ENCODE data around the gene CDS2.

Gene CDS2

GRCh38 chr20:5141615-5142014, 14.8 kb downstream of the CDS2 start:
- H3K27me3 ChIP-seq (replicated peaks in 2 of 5; ENCODE audit: control insufficient read depth in 4 of 5, insufficient read depth in 5 of 5, low read length in 4 of 5) = no peaks in the 10 kb centered on the region
- ChIA-PET CTCF (interaction anchor here (1.3 to 1.9 kb wide), 3 partner anchors 13 to 51 kb away, joined by 3 to 9 read pairs (median 6); no protein-coding TSS in a partner anchor), POLR2A (no interaction called here)
- H3K4me3 ChIP-seq (ENCODE audit: control insufficient read depth in 1 of 7, extremely low read depth in 1 of 7, insufficient read depth in 4 of 7, low read depth in 2 of 7, low read length in 6 of 7) = no peak overlapping the region
- no peaks in the 10 kb centered on the region for H3K36me3 ChIP-seq (ENCODE audit: control insufficient read depth in 4 of 4, insufficient read depth in 4 of 4, low read length in 3 of 4)
- no peaks in the 10 kb centered on the region for H3K9me3 ChIP-seq (ENCODE audit: control extremely low read depth in 1 of 5, control insufficient read depth in 4 of 5, insufficient read depth in 2 of 5, low read depth in 1 of 5, low read length in 4 of 5)
- WGBS (ENCODE audit: insufficient coverage) = 100% methylated on average over 1 of the region's 2 CpGs
- H3K4me1 ChIP-seq (ENCODE audit: control extremely low read depth in 1 of 4, control insufficient read depth in 4 of 4, insufficient read depth in 4 of 4, low read length in 3 of 4) = peaks cover 0 to 25% (median 8%) of the 10 kb centered on the region in 4 experiments
- DNase-seq = no peak
- no peak overlapping the region for H3K27ac ChIP-seq (ENCODE audit: insufficient read depth in 1 of 2, low read depth in 1 of 2, low read length in 2 of 2, poor library complexity in 1 of 2, severe bottlenecking in 2 of 2)

GRCh38 chr20:5143851-5144250, 17.0 kb downstream of the CDS2 start:
- Histone ChIP-seq H3K4me3 (ENCODE audit: control insufficient read depth in 1 of 7, extremely low read depth in 1 of 7, insufficient read depth in 4 of 7, low read depth in 2 of 7, low read length in 6 of 7) (no peak overlapping the region), H3K4me1 (ENCODE audit: control extremely low read depth in 1 of 4, control insufficient read depth in 4 of 4, insufficient read depth in 4 of 4, low read length in 3 of 4) (peaks cover 5 to 36% (median 15%) of the 10 kb centered on the region in 4 experiments), H3K27me3 (replicated peaks in 2 of 5; ENCODE audit: control insufficient read depth in 4 of 5, insufficient read depth in 5 of 5, low read length in 4 of 5) (no peaks in the 10 kb centered on the region), H3K27ac (ENCODE audit: insufficient read depth in 1 of 2, low read depth in 1 of 2, low read length in 2 of 2, poor library complexity in 1 of 2, severe bottlenecking in 2 of 2) (no peak overlapping the region), H3K36me3 (ENCODE audit: control insufficient read depth in 4 of 4, insufficient read depth in 4 of 4, low read length in 3 of 4) (no peaks in the 10 kb centered on the region), H3K9me3 (ENCODE audit: control extremely low read depth in 1 of 5, control insufficient read depth in 4 of 5, insufficient read depth in 2 of 5, low read depth in 1 of 5, low read length in 4 of 5) (no peaks in the 10 kb centered on the region)
- 100% methylated on average over 2 of the region's 5 CpGs for WGBS (ENCODE audit: insufficient coverage)
- DNase-seq = no peak
- POLR2A ChIA-PET = no interaction called here
- CTCF ChIA-PET = interaction anchor here (1.5 kb wide), 1 partner anchor 14 kb away, joined by 4 read pairs; no protein-coding TSS in a partner anchor

GRCh38 chr20:5145365-5146098, 18.7 kb downstream of the CDS2 start:
- Histone ChIP-seq H3K27me3 (replicated peaks in 2 of 5; ENCODE audit: control insufficient read depth in 4 of 5, insufficient read depth in 5 of 5, low read length in 4 of 5) (no peaks in the 10 kb centered on the region), H3K4me3 (ENCODE audit: control insufficient read depth in 1 of 7, extremely low read depth in 1 of 7, insufficient read depth in 4 of 7, low read depth in 2 of 7, low read length in 6 of 7) (no peak overlapping the region), H3K27ac (ENCODE audit: insufficient read depth in 1 of 2, low read depth in 1 of 2, low read length in 2 of 2, poor library complexity in 1 of 2, severe bottlenecking in 2 of 2) (no peak overlapping the region), H3K4me1 (ENCODE audit: control extremely low read depth in 1 of 4, control insufficient read depth in 4 of 4, insufficient read depth in 4 of 4, low read length in 3 of 4) (peaks cover 5 to 40% (median 16%) of the 10 kb centered on the region in 4 experiments), H3K9me3 (ENCODE audit: control extremely low read depth in 1 of 5, control insufficient read depth in 4 of 5, insufficient read depth in 2 of 5, low read depth in 1 of 5, low read length in 4 of 5) (no peaks in the 10 kb centered on the region), H3K36me3 (ENCODE audit: control insufficient read depth in 4 of 4, insufficient read depth in 4 of 4, low read length in 3 of 4) (no peaks in the 10 kb centered on the region)
- ChIA-PET POLR2A (no interaction called here), CTCF (interaction anchor here (0.8 to 2.1 kb wide), 5 partner anchors 10 to 47 kb away, joined by 3 to 5 read pairs (median 4); partner anchors contain the start of gene CDS2)
- WGBS (ENCODE audit: insufficient coverage) = 89% methylated on average over 3 of the region's 5 CpGs
- no peak for DNase-seq

- no peak for DNase-seq
- H3K27ac ChIP-seq (ENCODE audit: insufficient read depth in 1 of 2, low read depth in 1 of 2, low read length in 2 of 2, poor library complexity in 1 of 2, severe bottlenecking in 2 of 2) = no peak overlapping the region
- CTCF ChIA-PET = interaction anchor here (1.1 to 2.1 kb wide), 4 partner anchors 11 to 46 kb away, joined by 3 to 5 read pairs (median 4); partner anchors contain the start of gene CDS2
- WGBS (ENCODE audit: insufficient coverage) = 92% methylated on average over 3 of the region's 6 CpGs
- no peak overlapping the region for H3K4me3 ChIP-seq (ENCODE audit: control insufficient read depth in 1 of 7, extremely low read depth in 1 of 7, insufficient read depth in 4 of 7, low read depth in 2 of 7, low read length in 6 of 7)
- no peaks in the 10 kb centered on the region for H3K36me3 ChIP-seq (ENCODE audit: control insufficient read depth in 4 of 4, insufficient read depth in 4 of 4, low read length in 3 of 4)
- POLR2A ChIA-PET = interaction anchor here (1.5 kb wide), 1 partner anchor 59 kb away, joined by 3 read pairs; no protein-coding TSS in a partner anchor
- no peaks in the 10 kb centered on the region for H3K9me3 ChIP-seq (ENCODE audit: control extremely low read depth in 1 of 5, control insufficient read depth in 4 of 5, insufficient read depth in 2 of 5, low read depth in 1 of 5, low read length in 4 of 5)
- no peaks in the 10 kb centered on the region for H3K27me3 ChIP-seq (replicated peaks in 2 of 5; ENCODE audit: control insufficient read depth in 4 of 5, insufficient read depth in 5 of 5, low read length in 4 of 5)
- peaks cover 5 to 44% (median 16%) of the 10 kb centered on the region in 4 experiments for H3K4me1 ChIP-seq (ENCODE audit: control extremely low read depth in 1 of 4, control insufficient read depth in 4 of 4, insufficient read depth in 4 of 4, low read length in 3 of 4)
Observed at GRCh38 chr20:5146099-5146668, 19.4 kb downstream of the CDS2 start.

GRCh38 chr20:5146871-5147592, 20.2 kb downstream of the CDS2 start:
- peak in 2 of 3 donors; percentile 64 to 73 for DNase-seq
- no peaks in the 10 kb centered on the region for H3K36me3 ChIP-seq (ENCODE audit: control insufficient read depth in 4 of 4, insufficient read depth in 4 of 4, low read length in 3 of 4)
- no peaks in the 10 kb centered on the region for H3K9me3 ChIP-seq (ENCODE audit: control extremely low read depth in 1 of 5, control insufficient read depth in 4 of 5, insufficient read depth in 2 of 5, low read depth in 1 of 5, low read length in 4 of 5)
- H3K4me1 ChIP-seq (ENCODE audit: control extremely low read depth in 1 of 4, control insufficient read depth in 4 of 4, insufficient read depth in 4 of 4, low read length in 3 of 4) = peaks cover 5 to 44% (median 16%) of the 10 kb centered on the region in 4 experiments
- H3K27me3 ChIP-seq (replicated peaks in 2 of 5; ENCODE audit: control insufficient read depth in 4 of 5, insufficient read depth in 5 of 5, low read length in 4 of 5) = no peaks in the 10 kb centered on the region
- ChIA-PET CTCF (interaction anchor here (1.0 to 1.6 kb wide), 6 partner anchors 9 to 45 kb away, joined by 3 to 5 read pairs (median 4); no protein-coding TSS in a partner anchor), POLR2A (interaction anchor here (1.5 kb wide), 1 partner anchor 58 kb away, joined by 3 read pairs; no protein-coding TSS in a partner anchor)
- WGBS (ENCODE audit: insufficient coverage) = no CpG with 5 or more reads among the region's 2 CpGs
- H3K4me3 ChIP-seq (ENCODE audit: control insufficient read depth in 1 of 7, extremely low read depth in 1 of 7, insufficient read depth in 4 of 7, low read depth in 2 of 7, low read length in 6 of 7) = no peak overlapping the region
- H3K27ac ChIP-seq (ENCODE audit: insufficient read depth in 1 of 2, low read depth in 1 of 2, low read length in 2 of 2, poor library complexity in 1 of 2, severe bottlenecking in 2 of 2) = no peak overlapping the region

- H3K9me3 ChIP-seq (ENCODE audit: control extremely low read depth in 1 of 5, control insufficient read depth in 4 of 5, insufficient read depth in 2 of 5, low read depth in 1 of 5, low read length in 4 of 5) = no peaks in the 10 kb centered on the region
- no peak overlapping the region for H3K4me3 ChIP-seq (ENCODE audit: control insufficient read depth in 1 of 7, extremely low read depth in 1 of 7, insufficient read depth in 4 of 7, low read depth in 2 of 7, low read length in 6 of 7)
- CTCF ChIA-PET = no interaction called here
- no peak for DNase-seq
- no peak overlapping the region for H3K27ac ChIP-seq (ENCODE audit: insufficient read depth in 1 of 2, low read depth in 1 of 2, low read length in 2 of 2, poor library complexity in 1 of 2, severe bottlenecking in 2 of 2)
- H3K27me3 ChIP-seq (replicated peaks in 2 of 5; ENCODE audit: control insufficient read depth in 4 of 5, insufficient read depth in 5 of 5, low read length in 4 of 5) = no peaks in the 10 kb centered on the region
- WGBS (ENCODE audit: insufficient coverage) = 96% methylated on average over 5 of the region's 6 CpGs
- POLR2A ChIA-PET = no interaction called here
- peaks cover 5 to 41% (median 16%) of the 10 kb centered on the region in 4 experiments for H3K4me1 ChIP-seq (ENCODE audit: control extremely low read depth in 1 of 4, control insufficient read depth in 4 of 4, insufficient read depth in 4 of 4, low read length in 3 of 4)
- H3K36me3 ChIP-seq (ENCODE audit: control insufficient read depth in 4 of 4, insufficient read depth in 4 of 4, low read length in 3 of 4) = no peaks in the 10 kb centered on the region
Observed at GRCh38 chr20:5148581-5148980, 21.8 kb downstream of the CDS2 start.
